ENCODE measurements around the gene PHLPP1. TPM values are rescaled to one million over a fixed set of nuclear protein-coding genes. Genes with fewer than 3 reads are reported as not detected.
A peak's percentile ranks its signal among the peaks of the same experiment; 100 is the strongest.

PHLPP1 gene
- total RNA-seq, 1 donor = 7.2 TPM

- TF ChIP-seq CTCF (IDR thresholded peaks at IDR 0.05; ENCODE audit: insufficient read depth, low read length) = no peak
These were observed 203.0 kb downstream of the PHLPP1 start for GRCh38 chr18:62918361-62918760.

GRCh38 chr18:62919109-62919838, 203.9 kb downstream of the PHLPP1 start:
- no peak for TF ChIP-seq CTCF (IDR thresholded peaks at IDR 0.05; ENCODE audit: insufficient read depth, low read length)
- H3K4me3 ChIP-seq (ENCODE audit: low read depth, low read length) = no peak overlapping the region
- no peak for DNase-seq (ENCODE audit: low read depth)

More at GRCh38 chr18:62918361-62918760, 203.0 kb downstream of the PHLPP1 start:
- no peak overlapping the region for H3K4me3 ChIP-seq (ENCODE audit: low read depth, low read length)
- no peak for DNase-seq (ENCODE audit: low read depth)

- TF ChIP-seq CTCF (IDR thresholded peaks at IDR 0.05; ENCODE audit: insufficient read depth, low read length) = no peak
- no peak overlapping the region for H3K4me3 ChIP-seq (ENCODE audit: low read depth, low read length)
- no peak for DNase-seq (ENCODE audit: low read depth)
These were observed 209.8 kb downstream of the PHLPP1 start for GRCh38 chr18:62925031-62925688.

GRCh38 chr18:62928326-62928725, 213.0 kb downstream of the PHLPP1 start:
- no peak overlapping the region for H3K4me3 ChIP-seq (ENCODE audit: low read depth, low read length)
- no peak for TF ChIP-seq CTCF (IDR thresholded peaks at IDR 0.05; ENCODE audit: insufficient read depth, low read length)
- DNase-seq (ENCODE audit: low read depth) = peak; percentile 16

- no peak for DNase-seq (ENCODE audit: low read depth)
- no peak for TF ChIP-seq CTCF (IDR thresholded peaks at IDR 0.05; ENCODE audit: insufficient read depth, low read length)
- no peak overlapping the region for H3K4me3 ChIP-seq (ENCODE audit: low read depth, low read length)
These were observed 218.0 kb downstream of the PHLPP1 start for GRCh38 chr18:62933261-62933887.

GRCh38 chr18:62935994-62936393, 220.7 kb downstream of the PHLPP1 start:
- no peak for TF ChIP-seq CTCF (IDR thresholded peaks at IDR 0.05; ENCODE audit: insufficient read depth, low read length)
- no peak overlapping the region for H3K4me3 ChIP-seq (ENCODE audit: low read depth, low read length)
- no peak for DNase-seq (ENCODE audit: low read depth)
